Measurements from ENCODE around the gene CDK12.
"Not testable (repeated sequence)": the region's sequence is repeated elsewhere in the genome, so short reads cannot be mapped to it uniquely, and the experiment has no call there.

DNA sequence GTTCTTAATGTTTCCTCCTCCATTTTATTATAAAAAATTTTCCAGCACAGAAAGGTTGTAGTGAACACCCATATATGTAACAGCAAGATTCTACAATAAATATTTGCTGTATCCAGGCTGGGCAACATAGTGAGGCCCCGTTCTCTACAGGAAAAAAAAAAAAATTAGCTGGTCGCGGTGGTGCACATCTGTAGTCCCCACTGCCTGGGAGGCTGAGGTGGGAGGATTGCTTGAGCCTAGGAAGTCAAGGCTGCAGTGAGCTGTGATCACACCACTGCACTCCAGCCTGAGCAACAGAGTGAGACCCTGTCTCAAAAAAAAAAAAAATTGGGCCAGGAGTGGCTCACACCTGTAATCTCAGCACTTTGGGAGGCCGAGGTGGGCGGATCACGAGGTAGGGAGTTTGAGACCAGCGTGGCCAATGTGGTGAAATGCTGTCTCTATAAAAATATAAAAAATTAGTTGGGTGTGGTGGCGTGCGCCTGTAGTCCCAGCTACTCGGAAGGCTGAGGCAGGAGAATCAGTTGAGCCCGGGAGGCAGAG, 3.4 kb downstream of the CDK12 start:
- TF ChIP-seq, protein P1, sequence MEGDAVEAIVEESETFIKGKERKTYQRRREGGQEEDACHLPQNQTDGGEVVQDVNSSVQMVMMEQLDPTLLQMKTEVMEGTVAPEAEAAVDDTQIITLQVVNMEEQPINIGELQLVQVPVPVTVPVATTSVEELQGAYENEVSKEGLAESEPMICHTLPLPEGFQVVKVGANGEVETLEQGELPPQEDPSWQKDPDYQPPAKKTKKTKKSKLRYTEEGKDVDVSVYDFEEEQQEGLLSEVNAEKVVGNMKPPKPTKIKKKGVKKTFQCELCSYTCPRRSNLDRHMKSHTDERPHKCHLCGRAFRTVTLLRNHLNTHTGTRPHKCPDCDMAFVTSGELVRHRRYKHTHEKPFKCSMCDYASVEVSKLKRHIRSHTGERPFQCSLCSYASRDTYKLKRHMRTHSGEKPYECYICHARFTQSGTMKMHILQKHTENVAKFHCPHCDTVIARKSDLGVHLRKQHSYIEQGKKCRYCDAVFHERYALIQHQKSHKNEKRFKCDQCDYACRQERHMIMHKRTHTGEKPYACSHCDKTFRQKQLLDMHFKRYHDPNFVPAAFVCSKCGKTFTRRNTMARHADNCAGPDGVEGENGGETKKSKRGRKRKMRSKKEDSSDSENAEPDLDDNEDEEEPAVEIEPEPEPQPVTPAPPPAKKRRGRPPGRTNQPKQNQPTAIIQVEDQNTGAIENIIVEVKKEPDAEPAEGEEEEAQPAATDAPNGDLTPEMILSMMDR (IDR thresholded peaks at IDR 0.05), result not testable (repeated sequence)
- not testable (repeated sequence) for TF ChIP-seq POLR2AphosphoS5, POLR2A (IDR thresholded peaks at IDR 0.05)
